ENCODE measurements around the gene NPR3.

Gene NPR3

DNA sequence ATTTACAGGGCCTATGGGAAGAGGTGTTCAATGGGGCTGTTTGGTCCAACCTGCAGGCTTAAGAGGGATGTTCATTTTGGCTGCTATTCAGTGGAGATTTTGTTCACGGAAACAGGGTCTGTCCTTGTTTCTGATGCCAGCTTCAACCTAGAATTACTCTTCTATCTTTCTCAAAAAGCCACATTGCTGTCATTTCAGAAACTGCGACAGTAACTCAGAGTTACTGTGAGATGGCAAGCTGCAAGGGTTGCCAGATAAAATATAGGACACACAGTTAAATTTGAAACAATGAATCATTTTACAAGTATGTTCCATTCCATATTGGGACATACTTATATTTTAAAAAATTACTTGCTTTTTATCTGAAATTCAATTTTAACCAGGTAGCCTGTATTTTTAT lies 128.0 kb downstream of the NPR3 start:
- TF ChIP-seq ZFX (IDR thresholded peaks at IDR 0.05) (no peak), CTCF (conservative IDR thresholded peaks at IDR 0.05) (no peak)
- H3K27ac ChIP-seq, result no peak overlapping the region

DNA sequence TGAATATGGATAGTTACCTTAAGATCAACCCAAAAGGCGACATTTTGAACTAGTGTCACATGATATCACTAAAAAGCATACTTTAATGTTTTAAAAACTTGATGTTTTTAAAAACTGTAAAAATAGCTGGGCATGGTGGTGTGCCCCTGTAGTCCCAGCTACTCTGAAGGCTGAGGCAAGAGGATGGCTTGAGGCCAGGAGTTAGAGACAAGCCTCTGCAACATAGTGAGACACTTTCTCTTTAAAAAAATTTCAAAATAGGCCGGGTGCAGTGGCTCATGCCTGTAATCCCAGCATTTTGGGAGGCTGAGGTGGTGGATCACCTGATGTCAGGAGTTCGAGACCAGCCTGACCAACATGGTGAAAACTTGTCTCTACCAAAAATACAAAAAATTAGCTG lies 129.5 kb downstream of the NPR3 start:
- H3K27ac ChIP-seq, result no peak overlapping the region
- no peak for TF ChIP-seq ZFX (IDR thresholded peaks at IDR 0.05)
- TF ChIP-seq CTCF (conservative IDR thresholded peaks at IDR 0.05), result no peak

All from C4-2B (cell line).